DND-41 (cell line): ENCODE results near the gene THBS1.

Experiments used
- CTCF ChIP-seq: IDR thresholded peaks from 2 replicates; pipeline ENCODE4 v1.5.1; 2012; ENCODE audit warnings: borderline replicate concordance, low read length, moderate library complexity, mild to moderate bottlenecking; ENCODE audit not compliant: poor library complexity, severe bottlenecking; ENCODE audit errors: extremely low read depth
- EZH2 ChIP-seq: IDR thresholded peaks from 3 replicates; pipeline ENCODE4 v1.6.1; 2012; ENCODE audit warnings: borderline replicate concordance, low read depth, mild to moderate bottlenecking, moderate library complexity, low read length, inconsistent platforms; ENCODE audit not compliant: severe bottlenecking

DNA sequence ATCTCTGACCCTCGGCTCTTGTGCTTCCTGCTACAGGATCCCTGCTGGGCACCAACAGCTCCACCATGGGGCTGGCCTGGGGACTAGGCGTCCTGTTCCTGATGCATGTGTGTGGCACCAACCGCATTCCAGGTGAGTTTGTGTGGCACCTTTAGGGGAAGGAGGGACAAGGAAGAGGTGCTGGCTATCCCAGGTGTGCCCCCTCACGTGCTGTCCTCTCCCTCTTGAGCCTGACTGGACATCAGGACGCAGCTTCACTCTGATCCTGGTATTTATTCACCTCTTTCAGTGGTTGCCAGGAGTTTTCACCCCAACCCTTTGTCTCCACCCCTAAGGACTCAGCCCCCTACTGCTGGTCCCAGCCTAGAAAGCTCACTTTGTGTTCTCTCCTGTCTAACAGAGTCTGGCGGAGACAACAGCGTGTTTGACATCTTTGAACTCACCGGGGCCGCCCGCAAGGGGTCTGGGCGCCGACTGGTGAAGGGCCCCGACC lies 960 bp downstream of the THBS1 start:
- no peak for TF ChIP-seq CTCF
- no peak for TF ChIP-seq EZH2
